HG03039 (cell line): ENCODE data around the gene FAR1.
"Not testable (repeated sequence)": the region's sequence is repeated elsewhere in the genome, so short reads cannot be mapped to it uniquely, and the experiment has no call there.

Experiments used
- ATAC-seq: cut with Tn5 transposase; IDR thresholded peaks from one replicate; pipeline ENCODE4 v1.9.1; 2021; ENCODE audit warnings: mild to moderate bottlenecking, moderate library complexity; ENCODE audit not compliant: unreplicated experiment

FAR1 gene

GRCh38 chr11:13702071-13702470, 33.6 kb downstream of the FAR1 start:
- ATAC-seq: no peak

- no peak for ATAC-seq
Measured at GRCh38 chr11:13705710-13706109, 37.2 kb downstream of the FAR1 start.

DNA sequence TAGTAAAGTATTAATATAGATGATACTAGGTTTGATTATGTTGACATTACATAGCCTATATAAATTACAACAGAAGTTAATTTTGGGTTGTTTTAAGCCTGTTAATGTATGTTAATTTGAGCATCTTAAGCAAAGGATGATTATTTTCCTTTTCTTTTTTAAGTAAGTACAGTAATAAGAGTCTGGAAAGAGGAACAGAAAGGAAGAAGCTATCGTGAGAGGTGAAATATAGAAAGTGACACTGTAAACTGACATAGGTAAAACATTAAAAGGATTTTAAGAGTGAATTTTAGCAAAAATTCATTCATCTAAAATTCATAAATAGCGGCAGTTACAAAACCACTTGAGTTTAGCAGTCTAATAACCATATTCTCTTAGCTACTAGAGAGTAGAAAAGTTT, 45.5 kb downstream of the FAR1 start:
- no peak for ATAC-seq

DNA sequence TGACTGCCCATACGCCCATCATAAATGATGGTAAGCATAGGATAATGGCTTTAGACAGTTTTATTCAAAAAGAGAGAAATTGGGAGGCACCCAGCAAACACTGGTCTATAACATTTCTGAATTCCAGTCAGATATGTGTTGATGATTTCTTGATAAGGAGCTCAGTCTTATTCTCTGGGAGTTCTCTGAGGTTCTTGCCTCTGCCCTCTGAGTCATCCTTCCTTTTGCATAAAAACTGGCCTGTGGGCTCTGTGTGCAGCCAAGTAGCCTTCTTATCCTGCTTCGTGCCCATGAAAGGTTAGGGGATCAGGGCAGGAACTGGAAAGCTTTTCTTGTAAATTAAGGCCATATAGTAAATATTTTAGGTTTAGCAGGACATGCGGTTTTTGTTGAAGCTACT, 48.9 kb downstream of the FAR1 start:
- no peak for ATAC-seq

GRCh38 chr11:13718394-13718793, 49.9 kb downstream of the FAR1 start:
- no peak for ATAC-seq

DNA sequence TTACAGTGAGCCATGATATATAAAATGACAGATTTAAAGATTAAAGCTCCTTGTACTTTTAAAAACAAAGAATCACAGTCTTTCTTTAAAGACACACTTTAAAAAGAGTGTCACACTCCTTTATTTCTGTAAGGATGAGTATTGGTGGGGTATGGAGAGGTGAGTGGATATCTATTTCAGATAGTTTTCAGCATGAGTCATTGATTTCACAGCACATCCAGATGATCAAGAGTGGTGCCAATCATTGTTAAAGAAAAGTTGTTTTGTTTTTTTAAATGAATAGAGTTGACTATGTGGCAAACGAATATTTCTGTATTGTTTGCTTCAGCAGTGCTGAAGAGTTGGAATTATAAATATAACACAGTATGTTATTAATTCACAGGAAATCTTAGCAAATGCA, 52.5 kb downstream of the FAR1 start:
- ATAC-seq: no peak

- ATAC-seq: no peak
Measured at GRCh38 chr11:13721760-13722159, 53.3 kb downstream of the FAR1 start.

- ATAC-seq: no peak
Measured at GRCh38 chr11:13726456-13726855, 58.0 kb downstream of the FAR1 start.

GRCh38 chr11:13728076-13728475, 59.6 kb downstream of the FAR1 start:
- no peak for ATAC-seq

GRCh38 chr11:13734530-13734929, 66.1 kb downstream of the FAR1 start:
- no peak for ATAC-seq

- ATAC-seq: no peak
Measured at GRCh38 chr11:13745165-13745564, 76.7 kb downstream of the FAR1 start.

DNA sequence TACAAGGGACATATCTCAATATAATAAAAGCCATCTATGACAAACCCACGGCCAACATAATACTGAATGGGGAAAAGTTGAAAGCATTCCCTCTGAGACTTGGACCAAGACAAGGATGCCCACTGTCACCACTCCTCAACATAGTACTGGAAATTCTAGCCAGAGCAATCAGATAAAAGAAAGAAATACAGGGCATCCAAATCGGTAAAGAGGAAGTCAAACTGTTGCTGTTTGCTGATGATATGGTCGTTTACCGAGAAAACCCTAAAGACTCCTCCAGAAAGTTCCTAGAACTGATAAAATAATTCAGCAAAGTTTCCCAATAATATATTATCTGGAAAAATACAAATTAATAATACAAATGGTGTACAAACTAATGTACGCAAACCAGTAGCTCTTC, 84.8 kb downstream of the FAR1 start:
- not testable (repeated sequence) for ATAC-seq

GRCh38 chr11:13759050-13759449, 90.6 kb downstream of the FAR1 start:
- ATAC-seq: no peak

DNA sequence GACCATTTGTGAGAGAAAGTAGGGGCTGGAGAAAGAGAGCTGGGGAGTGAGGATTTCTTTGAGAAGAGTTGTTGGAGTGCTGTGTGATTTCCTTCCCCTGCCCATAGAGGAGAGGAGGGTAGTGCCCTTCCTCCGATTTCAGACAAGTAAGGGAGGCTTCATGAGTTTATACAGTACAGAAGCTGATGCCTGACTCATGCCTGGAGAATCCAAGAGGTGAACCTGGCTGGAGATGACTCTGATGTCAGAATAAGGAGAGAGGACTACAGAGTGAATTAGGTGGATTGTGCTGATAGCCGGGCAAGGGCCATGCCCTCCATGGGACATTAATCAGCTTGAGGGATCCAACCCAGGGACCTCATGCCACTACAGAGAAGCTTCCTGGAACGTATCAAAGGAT, 91.6 kb downstream of the FAR1 start:
- ATAC-seq: no peak

DNA sequence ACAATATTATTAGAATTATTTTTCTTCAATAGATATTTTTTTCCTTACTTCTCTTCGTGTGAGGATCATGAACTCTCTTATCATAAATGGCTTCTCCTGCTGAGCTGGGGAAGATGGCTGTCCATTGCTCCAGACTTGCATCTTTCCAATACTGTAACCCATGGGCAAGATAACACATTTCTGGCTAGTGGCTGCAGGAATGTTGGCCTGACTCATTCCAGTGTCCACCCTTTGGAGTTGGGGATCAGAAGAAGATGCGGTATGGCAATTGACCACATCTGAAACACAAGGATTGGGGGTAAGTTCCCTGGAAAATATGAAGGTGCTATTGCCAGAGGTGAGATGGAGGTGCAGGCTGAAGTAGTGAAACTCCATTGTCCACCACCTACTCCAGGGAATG, 92.8 kb downstream of the FAR1 start:
- ATAC-seq: no peak

- ATAC-seq: no peak
Measured at GRCh38 chr11:13761716-13762115, 93.2 kb downstream of the FAR1 start.

GRCh38 chr11:13762718-13763117, 94.2 kb downstream of the FAR1 start:
- no peak for ATAC-seq

GRCh38 chr11:13763341-13763740, 94.9 kb downstream of the FAR1 start:
- no peak for ATAC-seq

GRCh38 chr11:13765886-13766285, 97.4 kb downstream of the FAR1 start:
- ATAC-seq: no peak

GRCh38 chr11:13767471-13767870, 99.0 kb downstream of the FAR1 start:
- ATAC-seq: no peak

DNA sequence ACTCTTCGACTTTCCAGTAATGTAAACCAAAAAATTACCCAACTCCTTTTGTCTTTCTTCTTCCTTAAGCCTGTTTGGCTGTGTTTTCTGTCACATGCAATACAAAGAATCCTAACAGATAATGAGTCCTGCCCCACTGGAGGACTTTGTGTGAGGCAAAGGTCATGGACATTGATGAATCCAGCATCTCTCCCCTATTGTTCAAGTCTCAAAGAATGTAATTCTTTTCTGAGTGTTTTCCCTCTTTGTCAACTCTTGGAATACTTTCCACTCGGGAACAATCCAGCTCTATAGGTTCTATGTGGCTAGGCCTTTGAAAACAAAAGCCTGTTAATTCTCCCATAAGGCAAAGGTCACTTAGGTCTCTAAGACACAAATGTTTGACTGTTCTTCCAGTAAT, 100.7 kb downstream of the FAR1 start:
- ATAC-seq: no peak

DNA sequence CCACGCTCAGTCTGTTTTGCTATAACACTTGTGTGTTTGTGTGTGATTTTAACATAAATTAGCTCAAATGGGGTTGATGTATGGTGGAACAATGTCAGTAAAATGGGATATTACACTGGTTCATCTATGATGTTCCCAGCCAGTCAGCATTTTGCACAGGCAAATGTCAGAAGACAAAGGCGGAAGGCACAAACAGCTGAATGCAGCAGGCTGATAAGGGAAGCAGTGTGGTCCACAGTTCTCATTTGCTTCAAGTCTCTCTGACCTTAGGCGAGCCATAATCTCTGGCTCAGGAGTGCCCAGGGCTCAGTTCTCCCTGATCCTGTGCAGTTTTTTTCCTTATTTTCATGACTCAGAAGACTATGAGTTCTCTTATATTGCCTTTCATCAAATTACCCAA, 102.7 kb downstream of the FAR1 start:
- ATAC-seq: no peak

DNA sequence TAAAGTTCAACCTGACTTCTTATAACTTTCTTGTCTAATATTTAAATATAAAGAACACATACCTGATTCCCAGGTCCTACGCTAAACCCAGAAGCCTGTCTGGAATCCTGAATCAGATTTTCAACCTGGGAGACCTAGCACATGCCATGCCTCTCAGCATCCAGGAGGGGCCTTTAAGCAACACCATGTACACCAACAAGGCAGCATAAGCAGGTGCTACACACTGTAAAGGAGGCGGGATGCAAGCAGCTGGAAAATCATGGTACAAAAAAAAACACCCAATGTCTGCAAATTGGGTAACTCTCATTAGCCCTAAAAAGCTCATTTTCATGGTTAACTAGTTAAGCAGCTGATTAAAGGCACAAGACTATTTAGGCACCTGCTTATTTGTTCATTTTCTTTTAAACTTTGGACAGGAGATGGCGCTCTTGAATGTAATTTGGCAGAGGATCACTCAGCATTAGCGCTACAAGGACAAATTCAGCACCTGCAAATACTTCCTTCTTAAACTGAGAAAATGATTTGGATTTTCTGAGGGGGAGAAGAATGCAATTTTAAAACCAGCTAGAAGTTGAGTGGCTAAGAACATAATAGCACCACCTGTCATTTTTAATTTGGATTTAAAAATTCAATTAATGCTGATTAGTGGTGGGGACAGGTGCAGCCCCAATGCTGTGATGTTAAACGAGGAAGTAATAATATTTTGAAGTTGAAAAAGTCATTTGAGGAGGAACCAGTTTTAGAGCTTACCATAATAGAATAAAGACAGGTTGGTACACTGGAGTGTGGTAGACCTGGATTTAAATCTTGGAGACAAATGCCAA, 104.0 kb downstream of the FAR1 start:
- ATAC-seq: no peak
